Mucosa of descending colon (tissue), 3 donors: ENCODE data around the gene GPR55. TPM values are rescaled to one million over a fixed set of nuclear protein-coding genes. Genes with fewer than 3 reads are reported as not detected.

Experiments
- ATAC-seq: fragments of 200-7000 bp; cut with Tn5 transposase; one replicate; pipeline ENCODE4 v1.9.1; 2020; ENCODE audit warnings: mild to moderate bottlenecking, moderate library complexity
- DNase-seq, 3 donors: peaks; one replicate each; pipeline ENCODE4 v3.0.0-alpha.2; 2020
- H3K36me3 ChIP-seq: fragments of 200-600 bp; one replicate; pipeline ENCODE4 v1.8.0; 2021; ENCODE audit warnings: low read depth, mild to moderate bottlenecking
- H3K4me1 ChIP-seq: fragments of 200-600 bp; one replicate; pipeline ENCODE4 v1.8.0; 2021; ENCODE audit warnings: low read depth, mild to moderate bottlenecking
- H3K4me3 ChIP-seq: fragments of 200-600 bp; one replicate; pipeline ENCODE4 v1.8.0; 2021; ENCODE audit warnings: mild to moderate bottlenecking
- H3K9me3 ChIP-seq: fragments of 200-600 bp; one replicate; pipeline ENCODE4 v1.8.0; 2021; ENCODE audit warnings: mild to moderate bottlenecking
- CTCF ChIP-seq: fragments of 200-600 bp; IDR thresholded peaks from one replicate; pipeline ENCODE4 v1.8.0; 2022; ENCODE audit warnings: antibody characterized with exemption, mild to moderate bottlenecking
- intact Hi-C, 2 donors: fragments of 100-400 bp; cut with DNase I in 1 of 2; cut with micrococcal nuclease in 1 of 2; formaldehyde crosslinking; loops; one replicate each; pipeline versions ENCODE4 v1.11.0 to v1.11.1; 2022; cut with DNase I, micrococcal nuclease
- total RNA-seq, 3 donors: library from RNA; stranded (reverse); fragmentation: NEBNext Ultra II Directional in 2 of 3; extraction: Animal tissue kit (Norgen Biotek cat#: 25700) in 2 of 3; gene quantifications; one replicate each; pipeline versions ENCODE4 v1.2.1 to v1.2.4, GENCODE V29; 2021 to 2023
- donor health status: DM: no; HTN: no; CAD: no; lungs with moderate emphysema.
- donor health status: DM: no; HTN: no; CAD: no.
- donor health status: DM: no; HTN: yes; CAD: no.

GPR55 gene
- total RNA-seq, 3 donors from 2014 or later: 0.99 to 1.1 (median 1.1) TPM

GRCh38 chr2:230924092-230924469, 961 bp downstream of the GPR55 start:
- no peaks in the 10 kb centered on the region for H3K36me3 ChIP-seq
- no peak overlapping the region for H3K4me3 ChIP-seq
- H3K4me1 ChIP-seq: no peaks in the 10 kb centered on the region
- no peak for TF ChIP-seq CTCF
- no peak for DNase-seq
- H3K9me3 ChIP-seq: no peaks in the 10 kb centered on the region
- ATAC-seq: peak; percentile 8
- intact Hi-C loops: loop anchor here in 1 of 2 donors (10.0 kb wide), 1 partner anchor 61 kb away; no protein-coding TSS in a partner anchor

GRCh38 chr2:230922951-230923717, 1.9 kb downstream of the GPR55 start:
- DNase-seq: peak in 1 of 3 donors; percentile 23
- H3K9me3 ChIP-seq: no peaks in the 10 kb centered on the region
- H3K4me3 ChIP-seq: no peak overlapping the region
- no peaks in the 10 kb centered on the region for H3K36me3 ChIP-seq
- TF ChIP-seq CTCF: no peak
- no peaks in the 10 kb centered on the region for H3K4me1 ChIP-seq
- no peak for ATAC-seq
- intact Hi-C loops: loop anchor here in 1 of 2 donors (10.0 kb wide), 1 partner anchor 62 kb away; no protein-coding TSS in a partner anchor

GRCh38 chr2:230921806-230922595, 3.0 kb downstream of the GPR55 start:
- Histone ChIP-seq H3K9me3 (no peaks in the 10 kb centered on the region), H3K4me1 (no peaks in the 10 kb centered on the region), H3K4me3 (no peak overlapping the region), H3K36me3 (no peaks in the 10 kb centered on the region)
- intact Hi-C loops: loop anchor here in 1 of 2 donors (10.0 kb wide), 1 partner anchor 63 kb away; no protein-coding TSS in a partner anchor
- ATAC-seq (no peak), DNase-seq (peak in 1 of 3 donors; percentile 10)
- TF ChIP-seq CTCF: no peak

GRCh38 chr2:230920167-230920566, 4.9 kb downstream of the GPR55 start:
- intact Hi-C loops: loop anchor here in 1 of 2 donors (10.0 kb wide), 1 partner anchor 65 kb away; no protein-coding TSS in a partner anchor
- no peaks in the 10 kb centered on the region for H3K9me3 ChIP-seq
- no peaks in the 10 kb centered on the region for H3K4me1 ChIP-seq
- H3K36me3 ChIP-seq: no peaks in the 10 kb centered on the region
- no peak for ATAC-seq
- no peak overlapping the region for H3K4me3 ChIP-seq
- no peak for TF ChIP-seq CTCF
- DNase-seq: no peak

GRCh38 chr2:230919681-230920080, 5.4 kb downstream of the GPR55 start:
- Histone ChIP-seq H3K36me3 (no peaks in the 10 kb centered on the region), H3K4me3 (no peak overlapping the region), H3K9me3 (no peaks in the 10 kb centered on the region), H3K4me1 (no peaks in the 10 kb centered on the region)
- DNase-seq: no peak
- no peak for ATAC-seq
- no peak for TF ChIP-seq CTCF
- intact Hi-C loops: loop anchor here in 1 of 2 donors (10.0 kb wide), 2 partner anchors 65 kb away; no protein-coding TSS in a partner anchor
